ENCODE results near the gene ATP6V1G2.

Gene ATP6V1G2

DNA sequence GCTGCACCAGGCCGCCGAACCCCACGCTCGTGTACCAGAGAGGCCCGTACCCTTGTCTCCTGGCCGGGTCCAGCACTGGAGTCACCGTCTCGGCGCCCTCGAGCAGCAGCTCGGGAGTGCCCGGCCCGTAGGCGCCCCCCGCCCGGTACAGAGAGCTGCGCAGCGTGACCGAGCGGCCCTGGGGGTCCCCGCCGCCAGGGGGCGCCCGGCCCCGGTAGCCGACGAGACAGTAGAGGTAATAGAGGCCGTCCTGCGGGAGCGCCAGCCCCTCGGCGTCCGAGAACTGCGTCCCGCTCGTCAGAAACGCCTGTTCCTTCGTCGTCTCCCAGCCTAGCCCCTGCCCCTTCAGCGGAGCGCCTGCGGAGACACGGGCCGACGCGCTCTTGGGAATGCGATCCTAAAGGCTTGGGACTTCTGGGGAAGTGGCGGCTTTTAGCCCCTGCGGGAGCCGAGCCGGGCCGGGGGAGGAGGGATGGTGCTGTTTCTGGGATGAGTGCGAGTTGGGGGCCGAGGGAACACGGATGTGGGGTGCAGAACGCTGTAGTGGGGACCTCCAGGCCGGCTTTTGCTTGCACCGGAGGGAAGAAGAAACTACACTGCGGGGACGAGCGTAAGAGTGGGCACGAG, 34.5 kb upstream of the ATP6V1G2 start:
- Histone ChIP-seq H3K27ac (peak overlapping the region; percentile 56 to 76), H3K27me3 (no peaks in the 10 kb centered on the region), H3K36me3 (no peaks in the 10 kb centered on the region), H3K9me3 (no peaks in the 10 kb centered on the region), H3K4me1 (peaks cover 0 to 16% (median 11%) of the 10 kb centered on the region in 4 donors), H3K4me3 (peak overlapping the region; percentile 61 to 66)
- intact Hi-C loops (cut with DNase I; ENCODE audit: low total_unique reads): no loop called here
- TF ChIP-seq, protein P1, sequence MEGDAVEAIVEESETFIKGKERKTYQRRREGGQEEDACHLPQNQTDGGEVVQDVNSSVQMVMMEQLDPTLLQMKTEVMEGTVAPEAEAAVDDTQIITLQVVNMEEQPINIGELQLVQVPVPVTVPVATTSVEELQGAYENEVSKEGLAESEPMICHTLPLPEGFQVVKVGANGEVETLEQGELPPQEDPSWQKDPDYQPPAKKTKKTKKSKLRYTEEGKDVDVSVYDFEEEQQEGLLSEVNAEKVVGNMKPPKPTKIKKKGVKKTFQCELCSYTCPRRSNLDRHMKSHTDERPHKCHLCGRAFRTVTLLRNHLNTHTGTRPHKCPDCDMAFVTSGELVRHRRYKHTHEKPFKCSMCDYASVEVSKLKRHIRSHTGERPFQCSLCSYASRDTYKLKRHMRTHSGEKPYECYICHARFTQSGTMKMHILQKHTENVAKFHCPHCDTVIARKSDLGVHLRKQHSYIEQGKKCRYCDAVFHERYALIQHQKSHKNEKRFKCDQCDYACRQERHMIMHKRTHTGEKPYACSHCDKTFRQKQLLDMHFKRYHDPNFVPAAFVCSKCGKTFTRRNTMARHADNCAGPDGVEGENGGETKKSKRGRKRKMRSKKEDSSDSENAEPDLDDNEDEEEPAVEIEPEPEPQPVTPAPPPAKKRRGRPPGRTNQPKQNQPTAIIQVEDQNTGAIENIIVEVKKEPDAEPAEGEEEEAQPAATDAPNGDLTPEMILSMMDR (IDR thresholded peaks at IDR 0.05): peak; percentile 96 to 98
- peak; percentile 84 to 89 for DNase-seq

DNA sequence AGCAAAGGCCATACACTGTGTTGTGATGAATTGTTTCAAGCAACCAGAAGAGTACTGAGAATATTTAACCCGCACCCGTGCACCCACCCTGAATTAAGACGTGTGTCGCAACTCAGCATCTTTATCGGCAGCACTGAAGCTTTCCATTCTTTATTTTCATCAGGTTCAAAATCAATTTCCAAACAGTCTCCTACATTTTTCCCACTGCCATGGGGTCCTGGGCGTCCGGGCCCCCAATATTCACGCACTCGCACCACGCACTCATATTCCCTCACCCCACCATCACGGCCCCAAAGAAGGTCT, 34.0 kb upstream of the ATP6V1G2 start:
- no peak for DNase-seq
- Histone ChIP-seq H3K4me1 (peaks cover 0 to 16% (median 11%) of the 10 kb centered on the region in 4 donors), H3K9me3 (no peaks in the 10 kb centered on the region), H3K4me3 (peak overlapping the region; percentile 61 to 66), H3K36me3 (no peaks in the 10 kb centered on the region), H3K27ac (peak overlapping the region; percentile 56 to 76), H3K27me3 (no peaks in the 10 kb centered on the region)
- TF ChIP-seq, protein P1 (IDR thresholded peaks at IDR 0.05): no peak
- intact Hi-C loops (cut with DNase I; ENCODE audit: low total_unique reads): no loop called here

DNA sequence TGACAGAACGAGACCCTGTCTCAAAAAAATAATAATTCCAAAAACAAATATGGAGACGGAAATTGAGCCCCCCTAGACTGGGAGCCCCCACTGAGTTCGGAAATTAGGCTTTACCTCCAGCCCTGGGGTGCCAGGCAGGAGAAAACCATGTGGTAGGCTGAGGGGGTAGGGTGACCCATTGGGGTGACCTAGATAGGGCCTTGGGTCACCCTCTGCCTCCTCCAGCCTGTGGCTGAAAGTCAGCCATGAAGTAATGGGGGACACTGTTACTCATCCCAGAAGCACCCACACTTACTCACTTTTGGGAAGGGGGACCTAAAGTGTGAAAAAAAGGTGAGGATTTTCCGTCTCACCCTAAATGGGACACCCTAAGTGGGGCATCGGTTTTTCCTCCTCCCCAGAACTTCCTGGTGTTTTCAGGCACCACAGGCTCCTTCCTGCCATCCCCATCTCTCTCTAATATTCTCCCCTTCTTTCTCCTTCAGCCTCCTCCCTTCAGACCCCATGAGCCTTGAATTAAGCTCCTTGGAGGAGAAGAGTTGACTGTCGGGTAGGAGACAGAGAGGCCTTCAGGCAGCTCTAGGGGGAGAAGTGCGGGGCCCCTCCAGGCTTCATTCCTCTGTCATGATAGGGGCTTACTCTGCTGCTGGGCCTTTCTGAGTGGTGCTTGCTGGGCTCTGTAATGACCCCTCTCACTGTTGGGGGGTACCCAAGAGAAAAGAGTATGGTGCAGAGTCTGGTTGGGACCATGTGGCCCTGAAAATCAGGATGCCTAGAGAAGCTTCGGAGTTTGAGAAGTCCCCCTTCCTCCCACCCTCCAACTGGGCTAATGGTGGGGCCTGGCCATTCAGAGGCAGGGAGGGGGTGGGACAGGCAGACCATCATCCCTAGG, 33.4 kb upstream of the ATP6V1G2 start:
- H3K4me3 ChIP-seq: no peak overlapping the region
- peaks cover 0 to 16% (median 11%) of the 10 kb centered on the region in 4 donors for H3K4me1 ChIP-seq

DNA sequence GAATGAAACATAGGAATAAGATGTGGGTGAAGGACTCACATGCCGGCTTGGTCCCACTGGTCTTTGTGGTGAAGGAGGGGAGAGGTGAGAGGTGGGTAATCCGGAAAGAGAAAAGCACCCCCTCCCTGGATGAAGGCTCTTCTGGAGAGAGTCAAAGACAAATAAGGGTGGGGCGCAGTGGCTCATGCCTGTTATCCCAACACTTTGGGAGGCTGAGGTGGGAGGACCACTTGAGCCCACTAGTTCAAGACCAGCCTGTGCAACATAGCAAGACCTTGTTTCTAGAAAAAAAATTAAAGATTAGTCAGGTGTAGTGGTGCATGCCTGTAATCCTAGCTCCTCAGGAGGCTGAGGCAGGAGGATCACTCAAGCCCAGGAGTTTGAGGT, 32.7 kb upstream of the ATP6V1G2 start:
- Histone ChIP-seq H3K27me3 (peaks cover 0 to 6% of the 10 kb centered on the region in 2 donors), H3K4me3 (no peak overlapping the region), H3K27ac (no peak overlapping the region), H3K36me3 (no peaks in the 10 kb centered on the region), H3K4me1 (peaks cover 0 to 16% (median 11%) of the 10 kb centered on the region in 4 donors), H3K9me3 (no peaks in the 10 kb centered on the region)
- TF ChIP-seq, protein P1 (IDR thresholded peaks at IDR 0.05): no peak
- DNase-seq: no peak
- intact Hi-C loops (cut with DNase I; ENCODE audit: low total_unique reads): no loop called here

More for the DNA sequence above, 33.4 kb upstream of the ATP6V1G2 start:
- TF ChIP-seq, protein P1 (IDR thresholded peaks at IDR 0.05): no peak
- H3K27me3 ChIP-seq: peaks cover 0 to 4% of the 10 kb centered on the region in 2 donors
- no peaks in the 10 kb centered on the region for H3K36me3 ChIP-seq
- no peak for DNase-seq
- H3K27ac ChIP-seq: no peak overlapping the region
- H3K9me3 ChIP-seq: no peaks in the 10 kb centered on the region
- intact Hi-C loops (cut with DNase I; ENCODE audit: low total_unique reads): no loop called here

DNA sequence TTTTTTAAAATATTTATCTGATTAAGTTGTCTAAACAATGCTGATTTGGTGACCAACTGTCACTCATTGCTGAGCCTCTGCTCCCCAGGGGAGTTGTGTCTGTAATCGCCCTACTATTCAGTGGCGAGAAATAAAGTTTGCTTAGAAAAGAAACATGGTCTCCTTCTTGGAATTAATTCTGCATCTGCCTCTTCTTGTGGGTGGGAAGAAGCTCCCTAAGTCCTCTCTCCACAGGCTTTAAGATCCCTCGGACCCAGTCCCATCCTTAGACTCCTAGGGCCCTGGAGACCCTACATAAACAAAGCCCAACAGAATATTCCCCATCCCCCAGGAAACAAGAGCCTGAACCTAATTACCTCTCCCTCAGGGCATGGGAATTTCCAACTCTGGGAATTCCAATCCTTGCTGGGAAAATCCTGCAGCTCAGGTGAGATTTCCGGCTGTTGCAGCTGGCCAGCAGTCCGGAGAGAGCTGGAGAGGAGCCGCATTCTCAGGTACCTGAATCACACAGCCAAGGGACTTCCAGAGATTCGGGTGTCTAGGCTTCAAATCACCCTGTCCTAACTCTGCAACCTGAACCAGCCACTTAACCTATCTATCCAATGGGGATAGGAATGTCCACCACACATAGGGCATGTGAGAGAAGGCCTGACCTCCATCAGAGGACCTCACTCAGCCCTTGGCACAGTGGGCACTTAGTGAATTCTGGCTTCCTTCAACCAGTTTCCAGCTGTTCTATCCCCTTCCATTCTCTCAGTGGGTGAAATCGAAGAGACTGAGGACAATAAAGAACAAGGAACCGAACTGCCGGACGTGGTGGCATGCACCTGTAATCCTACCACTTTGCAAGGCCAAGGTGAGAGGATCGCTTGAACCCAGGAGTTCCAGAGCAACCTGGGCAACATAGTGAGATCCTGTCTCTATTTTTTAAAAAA, 32.0 kb upstream of the ATP6V1G2 start:
- peaks cover 0 to 12% of the 10 kb centered on the region in 2 donors for H3K27me3 ChIP-seq
- no peak overlapping the region for H3K4me3 ChIP-seq
- peaks cover 0 to 16% (median 11%) of the 10 kb centered on the region in 4 donors for H3K4me1 ChIP-seq
- no peaks in the 10 kb centered on the region for H3K9me3 ChIP-seq
- H3K36me3 ChIP-seq: no peaks in the 10 kb centered on the region
- intact Hi-C loops (cut with DNase I; ENCODE audit: low total_unique reads): no loop called here
- no peak for DNase-seq
- TF ChIP-seq, protein P1 (IDR thresholded peaks at IDR 0.05): no peak
- H3K27ac ChIP-seq: no peak overlapping the region

Data from tibial artery (tissue), 4 donors.